Hepatocyte (in vitro differentiated cells): ENCODE measurements around the gene PITX2.

Experiments
- CTCF ChIP-seq: fragments of 200-600 bp; sonication (generic); IDR thresholded peaks from 2 replicates; pipeline ENCODE4 v1.5.1; 2016; ENCODE audit warnings: antibody characterized with exemption, mild to moderate bottlenecking; ENCODE audit not compliant: poor library complexity
- EZH2 ChIP-seq: fragments of 200-600 bp; sonication (generic); IDR thresholded peaks from 2 replicates; pipeline ENCODE4 v1.6.1; 2016; ENCODE audit warnings: antibody characterized with exemption, mild to moderate bottlenecking, borderline replicate concordance

- no peak for TF ChIP-seq EZH2
- no peak for TF ChIP-seq CTCF
Measured at GRCh38 chr4:110587666-110588285, 35.1 kb downstream of the PITX2 start.
